Daoy (cell line): ENCODE data around the gene CEP20. TPM values are rescaled to one million over a fixed set of nuclear protein-coding genes. Genes with fewer than 3 reads are reported as not detected.
"Not testable (repeated sequence)": the region's sequence is repeated elsewhere in the genome, so short reads cannot be mapped to it uniquely, and the experiment has no call there.

Experiments used
- DNase-seq: peaks from one replicate; pipeline ENCODE4 v3.0.0-alpha.2; 2015; ENCODE audit warnings: low read depth
- total RNA-seq: library from RNA; depleted of rRNA; stranded (reverse); fragments of >200 nt; shearing (Covaris generic); gene quantifications from 2 replicates; pipeline ENCODE4 v1.2.3, GENCODE V29; 2014; rRNA removed

The CEP20 gene
- 87.0 and 122 TPM in 2 replicates for total RNA-seq

- peak; percentile 99 for DNase-seq
Observed at GRCh38 chr16:15888072-15888976, at the start of gene CEP20. TSS of gene CEP20 (minus strand) at chr16:15888603. CDS start at chr16:15888585, 18 bp downstream.

- not testable (repeated sequence) for DNase-seq
Observed at GRCh38 chr16:15936809-15937208, 48.4 kb upstream of the CEP20 start.

- no peak for DNase-seq
Observed at GRCh38 chr16:15934991-15935390, 46.6 kb upstream of the CEP20 start.

GRCh38 chr16:15933781-15934180 is 45.4 kb upstream of the CEP20 start:
- no peak for DNase-seq

GRCh38 chr16:15932939-15933338 is 44.5 kb upstream of the CEP20 start:
- no peak for DNase-seq

- no peak for DNase-seq
Observed at GRCh38 chr16:15928261-15929104, 40.1 kb upstream of the CEP20 start.

- no peak for DNase-seq
Observed at GRCh38 chr16:15925631-15926030, 37.2 kb upstream of the CEP20 start.

- no peak for DNase-seq
Observed at GRCh38 chr16:15924996-15925395, 36.6 kb upstream of the CEP20 start.

- no peak for DNase-seq
Observed at GRCh38 chr16:15919331-15919730, 30.9 kb upstream of the CEP20 start.

GRCh38 chr16:15918314-15918713 is 29.9 kb upstream of the CEP20 start:
- DNase-seq = not testable (repeated sequence)

- DNase-seq = no peak
Observed at GRCh38 chr16:15916323-15916722, 27.9 kb upstream of the CEP20 start.

GRCh38 chr16:15915555-15916081 is 27.2 kb upstream of the CEP20 start:
- DNase-seq = no peak

GRCh38 chr16:15913046-15913698 is 24.8 kb upstream of the CEP20 start:
- DNase-seq = no peak

GRCh38 chr16:15911198-15911597 is 22.8 kb upstream of the CEP20 start:
- DNase-seq = no peak

- peak; percentile 69 for DNase-seq
Observed at GRCh38 chr16:15907863-15908478, 19.6 kb upstream of the CEP20 start.

- no peak for DNase-seq
Observed at GRCh38 chr16:15906439-15906838, 18.0 kb upstream of the CEP20 start.

- DNase-seq = no peak
Observed at GRCh38 chr16:15903960-15904359, 15.6 kb upstream of the CEP20 start.

- no peak for DNase-seq
Observed at GRCh38 chr16:15900901-15901500, 12.6 kb upstream of the CEP20 start.

GRCh38 chr16:15900357-15900756 is 12.0 kb upstream of the CEP20 start:
- no peak for DNase-seq

- peak; percentile 94 for DNase-seq
Observed at GRCh38 chr16:15899538-15900100, 11.2 kb upstream of the CEP20 start.

- no peak for DNase-seq
Observed at GRCh38 chr16:15898654-15899053, 10.3 kb upstream of the CEP20 start.
